ENCODE results near the gene FTL. TPM values are rescaled to one million over a fixed set of nuclear protein-coding genes. Genes with fewer than 3 reads are reported as not detected.

Gene FTL
- total RNA-seq, 1 donor from 2014 or later, result 4,020 TPM

DNA sequence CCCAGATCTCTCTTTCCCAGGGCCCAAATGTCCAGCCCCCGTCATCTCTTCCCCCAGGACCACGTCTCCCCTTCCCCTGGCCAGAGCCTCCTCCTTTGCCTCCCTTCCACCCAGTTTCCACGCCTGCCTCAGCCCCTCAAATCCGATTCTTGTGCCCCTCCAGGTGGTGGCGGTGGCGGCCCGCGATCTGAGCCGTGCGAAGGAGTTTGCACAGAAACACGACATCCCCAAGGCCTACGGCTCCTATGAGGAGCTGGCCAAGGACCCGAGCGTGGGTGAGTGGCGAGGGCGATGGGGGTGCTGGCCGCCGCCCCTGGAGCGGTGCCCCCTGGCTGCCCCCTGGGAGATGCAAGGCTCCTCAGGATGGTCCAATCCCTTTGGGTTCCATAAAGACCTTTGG is 30.3 kb upstream of the FTL start:
- Histone ChIP-seq H3K4me3 (ENCODE audit: insufficient read depth, low read depth, low read length) (no peak overlapping the region), H2AFZ (ENCODE audit: low read depth, low read length) (no peak overlapping the region), H3K9ac (ENCODE audit: low read length) (no peak overlapping the region), H3K9me3 (ENCODE audit: insufficient read depth, low read depth, low read length) (no peaks in the 10 kb centered on the region), H4K20me1 (ENCODE audit: insufficient read depth, low read length) (no peaks in the 10 kb centered on the region), H3K27me3 (ENCODE audit: insufficient read depth, low read length) (peaks cover 16% of the 10 kb centered on the region), H3K36me3 (ENCODE audit: insufficient read depth, low read length) (no peaks in the 10 kb centered on the region), H3K4me2 (ENCODE audit: low read length) (no peak overlapping the region), H3K4me1 (ENCODE audit: insufficient read depth, low read length) (peaks cover 5% of the 10 kb centered on the region), H3K79me2 (ENCODE audit: insufficient read depth, low read length) (no peaks in the 10 kb centered on the region), H3K27ac (ENCODE audit: low read depth, low read length) (no peak overlapping the region)
- TF ChIP-seq EZH2 (IDR thresholded peaks at IDR 0.05; ENCODE audit: insufficient read depth, low read length), result no peak
- TF ChIP-seq, protein P1, sequence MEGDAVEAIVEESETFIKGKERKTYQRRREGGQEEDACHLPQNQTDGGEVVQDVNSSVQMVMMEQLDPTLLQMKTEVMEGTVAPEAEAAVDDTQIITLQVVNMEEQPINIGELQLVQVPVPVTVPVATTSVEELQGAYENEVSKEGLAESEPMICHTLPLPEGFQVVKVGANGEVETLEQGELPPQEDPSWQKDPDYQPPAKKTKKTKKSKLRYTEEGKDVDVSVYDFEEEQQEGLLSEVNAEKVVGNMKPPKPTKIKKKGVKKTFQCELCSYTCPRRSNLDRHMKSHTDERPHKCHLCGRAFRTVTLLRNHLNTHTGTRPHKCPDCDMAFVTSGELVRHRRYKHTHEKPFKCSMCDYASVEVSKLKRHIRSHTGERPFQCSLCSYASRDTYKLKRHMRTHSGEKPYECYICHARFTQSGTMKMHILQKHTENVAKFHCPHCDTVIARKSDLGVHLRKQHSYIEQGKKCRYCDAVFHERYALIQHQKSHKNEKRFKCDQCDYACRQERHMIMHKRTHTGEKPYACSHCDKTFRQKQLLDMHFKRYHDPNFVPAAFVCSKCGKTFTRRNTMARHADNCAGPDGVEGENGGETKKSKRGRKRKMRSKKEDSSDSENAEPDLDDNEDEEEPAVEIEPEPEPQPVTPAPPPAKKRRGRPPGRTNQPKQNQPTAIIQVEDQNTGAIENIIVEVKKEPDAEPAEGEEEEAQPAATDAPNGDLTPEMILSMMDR (IDR thresholded peaks at IDR 0.05; ENCODE audit: insufficient read depth, low read depth, low read length), result no peak
- H3K27ac Mint-ChIP-seq (ENCODE audit: unreplicated experiment), result no peak overlapping the region
- no peaks in the 10 kb centered on the region for H3K9me3 Mint-ChIP-seq (ENCODE audit: unreplicated experiment)
- H3K27me3 Mint-ChIP-seq (ENCODE audit: low read depth, unreplicated experiment), result peaks cover 24% of the 10 kb centered on the region
- no peaks in the 10 kb centered on the region for H3K4me1 Mint-ChIP-seq (ENCODE audit: low read depth, unreplicated experiment)
- no peak for DNase-seq (ENCODE audit: low read depth)
- no peak overlapping the region for H3K4me3 Mint-ChIP-seq (ENCODE audit: unreplicated experiment)
- FAIRE-seq, result no peak
- no peaks in the 10 kb centered on the region for H3K36me3 Mint-ChIP-seq (ENCODE audit: low read depth, unreplicated experiment)

DNA sequence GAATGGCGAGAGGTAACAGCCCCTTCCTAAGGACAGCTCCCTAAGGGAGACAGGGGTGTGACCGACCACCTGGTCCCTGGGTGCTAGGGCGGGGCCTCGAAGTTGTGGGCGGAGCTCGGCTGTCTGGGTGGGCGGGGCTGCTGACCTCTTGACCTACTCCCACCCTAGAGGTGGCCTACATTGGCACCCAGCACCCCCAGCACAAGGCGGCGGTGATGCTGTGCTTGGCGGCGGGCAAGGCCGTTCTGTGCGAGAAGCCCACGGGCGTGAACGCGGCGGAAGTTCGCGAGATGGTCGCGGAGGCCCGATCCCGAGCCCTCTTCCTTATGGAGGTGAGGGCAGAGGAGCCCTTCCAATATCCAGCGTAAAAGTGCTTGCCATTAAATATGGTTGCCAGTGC is 29.2 kb upstream of the FTL start:
- Histone ChIP-seq H3K27ac (ENCODE audit: low read depth, low read length) (no peak overlapping the region), H3K9me3 (ENCODE audit: insufficient read depth, low read depth, low read length) (no peaks in the 10 kb centered on the region), H3K79me2 (ENCODE audit: insufficient read depth, low read length) (no peaks in the 10 kb centered on the region), H3K9ac (ENCODE audit: low read length) (no peak overlapping the region), H2AFZ (ENCODE audit: low read depth, low read length) (no peak overlapping the region), H3K4me3 (ENCODE audit: insufficient read depth, low read depth, low read length) (no peak overlapping the region), H3K36me3 (ENCODE audit: insufficient read depth, low read length) (no peaks in the 10 kb centered on the region), H3K4me2 (ENCODE audit: low read length) (no peak overlapping the region), H4K20me1 (ENCODE audit: insufficient read depth, low read length) (no peaks in the 10 kb centered on the region), H3K4me1 (ENCODE audit: insufficient read depth, low read length) (peaks cover 5% of the 10 kb centered on the region), H3K27me3 (ENCODE audit: insufficient read depth, low read length) (peaks cover 16% of the 10 kb centered on the region)
- DNase-seq (ENCODE audit: low read depth) (no peak), FAIRE-seq (no peak)
- Mint-ChIP-seq H3K4me1 (ENCODE audit: low read depth, unreplicated experiment) (no peaks in the 10 kb centered on the region), H3K27ac (ENCODE audit: unreplicated experiment) (no peak overlapping the region), H3K4me3 (ENCODE audit: unreplicated experiment) (no peak overlapping the region), H3K9me3 (ENCODE audit: unreplicated experiment) (no peaks in the 10 kb centered on the region), H3K36me3 (ENCODE audit: low read depth, unreplicated experiment) (no peaks in the 10 kb centered on the region), H3K27me3 (ENCODE audit: low read depth, unreplicated experiment) (peaks cover 24% of the 10 kb centered on the region)
- TF ChIP-seq EZH2 (IDR thresholded peaks at IDR 0.05; ENCODE audit: insufficient read depth, low read length), result no peak

DNA sequence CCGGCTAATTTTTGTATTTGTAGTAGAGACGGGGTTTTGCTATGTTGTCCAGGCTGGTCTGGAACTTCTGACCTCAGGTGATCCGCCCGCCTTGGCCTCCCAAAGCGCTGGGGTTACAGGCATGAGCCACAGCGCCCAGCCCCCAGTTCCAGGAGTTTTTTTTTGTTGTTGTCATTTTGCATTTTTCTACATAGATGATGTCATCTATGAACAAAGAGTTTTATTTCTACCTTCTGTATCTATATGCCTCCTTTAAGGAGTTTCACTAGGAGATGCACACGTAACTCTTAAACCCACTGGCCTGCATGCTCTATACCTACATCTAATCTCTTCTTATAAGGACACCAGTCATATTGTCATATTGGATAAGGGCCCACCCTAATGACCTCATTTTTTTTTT is 26.9 kb upstream of the FTL start:
- Histone ChIP-seq H3K36me3 (ENCODE audit: insufficient read depth, low read length) (no peaks in the 10 kb centered on the region), H3K79me2 (ENCODE audit: insufficient read depth, low read length) (no peaks in the 10 kb centered on the region), H3K4me3 (ENCODE audit: insufficient read depth, low read depth, low read length) (no peak overlapping the region), H3K4me1 (ENCODE audit: insufficient read depth, low read length) (peaks cover 2% of the 10 kb centered on the region), H4K20me1 (ENCODE audit: insufficient read depth, low read length) (no peaks in the 10 kb centered on the region), H3K27ac (ENCODE audit: low read depth, low read length) (no peak overlapping the region), H3K4me2 (ENCODE audit: low read length) (no peak overlapping the region), H3K9me3 (ENCODE audit: insufficient read depth, low read depth, low read length) (no peaks in the 10 kb centered on the region), H3K9ac (ENCODE audit: low read length) (no peak overlapping the region), H2AFZ (ENCODE audit: low read depth, low read length) (no peak overlapping the region), H3K27me3 (ENCODE audit: insufficient read depth, low read length) (peaks cover 6% of the 10 kb centered on the region)
- H3K9me3 Mint-ChIP-seq (ENCODE audit: unreplicated experiment), result no peaks in the 10 kb centered on the region
- H3K27me3 Mint-ChIP-seq (ENCODE audit: low read depth, unreplicated experiment), result peaks cover 13% of the 10 kb centered on the region
- no peak overlapping the region for H3K27ac Mint-ChIP-seq (ENCODE audit: unreplicated experiment)
- no peak for DNase-seq (ENCODE audit: low read depth)
- no peak overlapping the region for H3K4me3 Mint-ChIP-seq (ENCODE audit: unreplicated experiment)
- no peaks in the 10 kb centered on the region for H3K36me3 Mint-ChIP-seq (ENCODE audit: low read depth, unreplicated experiment)
- TF ChIP-seq EZH2 (IDR thresholded peaks at IDR 0.05; ENCODE audit: insufficient read depth, low read length), result no peak
- TF ChIP-seq, protein P1 (IDR thresholded peaks at IDR 0.05; ENCODE audit: insufficient read depth, low read depth, low read length), result no peak
- no peak for FAIRE-seq
- no peaks in the 10 kb centered on the region for H3K4me1 Mint-ChIP-seq (ENCODE audit: low read depth, unreplicated experiment)
